ENCODE results near the gene XRCC3.

Gene XRCC3

GRCh38 chr14:103714063-103714724 is 1.1 kb downstream of the XRCC3 start:
- no peak for ATAC-seq (replicated peaks)
- Mint-ChIP-seq H3K9me3 (no peaks in the 10 kb centered on the region), H3K27ac (peak overlapping the region; percentile 92 to 94)

GRCh38 chr14:103713304-103714062 is 1.8 kb downstream of the XRCC3 start:
- H3K4me3 Mint-ChIP-seq, result peak overlapping the region; percentile 88 to 93
- H3K27ac Mint-ChIP-seq, result peak overlapping the region in 1 of 2 donors; percentile 92
- no peaks in the 10 kb centered on the region for H3K9me3 Mint-ChIP-seq
- H3K27me3 Mint-ChIP-seq, result no peaks in the 10 kb centered on the region
- ATAC-seq (replicated peaks), result no peak
- peaks cover 23 to 27% of the 10 kb centered on the region in 2 donors for H3K4me1 Mint-ChIP-seq (ENCODE audit: low read depth in 2 of 2)
- no peak for DNase-seq
- H3K36me3 Mint-ChIP-seq (ENCODE audit: insufficient read depth), result peaks cover 5% of the 10 kb centered on the region

More at GRCh38 chr14:103714063-103714724, 1.1 kb downstream of the XRCC3 start:
- H3K4me1 Mint-ChIP-seq (ENCODE audit: low read depth in 2 of 2), result peaks cover 27 to 32% of the 10 kb centered on the region in 2 donors
- H3K36me3 Mint-ChIP-seq (ENCODE audit: insufficient read depth), result peaks cover 5% of the 10 kb centered on the region
- no peaks in the 10 kb centered on the region for H3K27me3 Mint-ChIP-seq
- peak overlapping the region; percentile 88 to 93 for H3K4me3 Mint-ChIP-seq
- no peak for DNase-seq

GRCh38 chr14:103712633-103713247 is 2.5 kb downstream of the XRCC3 start:
- Mint-ChIP-seq H3K36me3 (ENCODE audit: insufficient read depth) (peaks cover 5% of the 10 kb centered on the region), H3K4me3 (no peak overlapping the region), H3K27me3 (no peaks in the 10 kb centered on the region), H3K27ac (peak overlapping the region in 1 of 2 donors; percentile 79), H3K9me3 (no peaks in the 10 kb centered on the region), H3K4me1 (ENCODE audit: low read depth in 2 of 2) (peaks cover 17 to 24% of the 10 kb centered on the region in 2 donors)
- ATAC-seq (replicated peaks), result no peak
- DNase-seq, result no peak

GRCh38 chr14:103711516-103712431 is 3.5 kb downstream of the XRCC3 start:
- no peak for ATAC-seq (replicated peaks)
- peak overlapping the region; percentile 17 to 54 for H3K27ac Mint-ChIP-seq

GRCh38 chr14:103710771-103711377 is 4.4 kb downstream of the XRCC3 start:
- H3K27ac Mint-ChIP-seq, result peak overlapping the region; percentile 17 to 54
- H3K9me3 Mint-ChIP-seq, result no peaks in the 10 kb centered on the region
- H3K4me1 Mint-ChIP-seq (ENCODE audit: low read depth in 2 of 2), result peaks cover 13 to 14% of the 10 kb centered on the region in 2 donors
- DNase-seq (no peak), ATAC-seq (replicated peaks) (no peak)
- no peaks in the 10 kb centered on the region for H3K27me3 Mint-ChIP-seq
- peaks cover 5% of the 10 kb centered on the region for H3K36me3 Mint-ChIP-seq (ENCODE audit: insufficient read depth)
- no peak overlapping the region for H3K4me3 Mint-ChIP-seq

More at GRCh38 chr14:103711516-103712431, 3.5 kb downstream of the XRCC3 start:
- H3K27me3 Mint-ChIP-seq, result no peaks in the 10 kb centered on the region
- H3K36me3 Mint-ChIP-seq (ENCODE audit: insufficient read depth), result peaks cover 5% of the 10 kb centered on the region
- H3K4me3 Mint-ChIP-seq, result no peak overlapping the region
- no peaks in the 10 kb centered on the region for H3K9me3 Mint-ChIP-seq
- DNase-seq, result no peak
- peaks cover 14 to 16% of the 10 kb centered on the region in 2 donors for H3K4me1 Mint-ChIP-seq (ENCODE audit: low read depth in 2 of 2)

- H3K4me1 Mint-ChIP-seq (ENCODE audit: low read depth in 2 of 2), result peaks cover 9 to 10% of the 10 kb centered on the region in 2 donors
- H3K27ac Mint-ChIP-seq, result no peak overlapping the region
- ATAC-seq (replicated peaks), result no peak
- peak overlapping the region in 1 of 2 donors; percentile 22 for H3K4me3 Mint-ChIP-seq
- H3K36me3 Mint-ChIP-seq (ENCODE audit: insufficient read depth), result peaks cover under 1% of the 10 kb centered on the region
- no peak for DNase-seq
- H3K9me3 Mint-ChIP-seq, result no peaks in the 10 kb centered on the region
- no peaks in the 10 kb centered on the region for H3K27me3 Mint-ChIP-seq
Measured at GRCh38 chr14:103709814-103710213, 5.4 kb downstream of the XRCC3 start.

- Mint-ChIP-seq H3K4me1 (ENCODE audit: low read depth in 2 of 2) (peaks cover 3 to 8% of the 10 kb centered on the region in 2 donors), H3K9me3 (no peaks in the 10 kb centered on the region), H3K27ac (no peak overlapping the region), H3K4me3 (no peak overlapping the region), H3K27me3 (no peaks in the 10 kb centered on the region), H3K36me3 (ENCODE audit: insufficient read depth) (peaks cover 7% of the 10 kb centered on the region)
- no peak for DNase-seq
- ATAC-seq (replicated peaks), result no peak
Measured at GRCh38 chr14:103708750-103709187, 6.5 kb downstream of the XRCC3 start.

- H3K9me3 Mint-ChIP-seq, result no peaks in the 10 kb centered on the region
- H3K27me3 Mint-ChIP-seq, result no peaks in the 10 kb centered on the region
- no peak overlapping the region for H3K27ac Mint-ChIP-seq
- DNase-seq, result no peak
- H3K4me3 Mint-ChIP-seq, result no peak overlapping the region
- ATAC-seq (replicated peaks), result no peak
- H3K4me1 Mint-ChIP-seq (ENCODE audit: low read depth in 2 of 2), result peaks cover 5% of the 10 kb centered on the region in 2 donors
- H3K36me3 Mint-ChIP-seq (ENCODE audit: insufficient read depth), result peaks cover 11% of the 10 kb centered on the region
Measured at GRCh38 chr14:103707329-103708263, 7.7 kb downstream of the XRCC3 start.

- Mint-ChIP-seq H3K4me3 (no peak overlapping the region), H3K36me3 (ENCODE audit: insufficient read depth) (peaks cover 14% of the 10 kb centered on the region), H3K9me3 (no peaks in the 10 kb centered on the region)
Measured at GRCh38 chr14:103706551-103707328, 8.5 kb downstream of the XRCC3 start.

GRCh38 chr14:103705504-103706284 is 9.6 kb downstream of the XRCC3 start:
- peaks cover 5% of the 10 kb centered on the region in 2 donors for H3K4me1 Mint-ChIP-seq (ENCODE audit: low read depth in 2 of 2)
- H3K4me3 Mint-ChIP-seq, result no peak overlapping the region
- peaks cover 14% of the 10 kb centered on the region for H3K36me3 Mint-ChIP-seq (ENCODE audit: insufficient read depth)
- no peak for DNase-seq
- H3K9me3 Mint-ChIP-seq, result no peaks in the 10 kb centered on the region
- no peak for ATAC-seq (replicated peaks)
- peak overlapping the region in 1 of 2 donors; percentile 44 for H3K27ac Mint-ChIP-seq
- H3K27me3 Mint-ChIP-seq, result no peaks in the 10 kb centered on the region

More at GRCh38 chr14:103706551-103707328, 8.5 kb downstream of the XRCC3 start:
- H3K27ac Mint-ChIP-seq, result no peak overlapping the region
- peaks cover 5% of the 10 kb centered on the region in 2 donors for H3K4me1 Mint-ChIP-seq (ENCODE audit: low read depth in 2 of 2)
- no peaks in the 10 kb centered on the region for H3K27me3 Mint-ChIP-seq
- ATAC-seq (replicated peaks) (no peak), DNase-seq (no peak)

GRCh38 chr14:103705118-103705503 is 10.1 kb downstream of the XRCC3 start:
- Mint-ChIP-seq H3K9me3 (no peaks in the 10 kb centered on the region), H3K36me3 (ENCODE audit: insufficient read depth) (peaks cover 17% of the 10 kb centered on the region), H3K27me3 (no peaks in the 10 kb centered on the region), H3K27ac (peak overlapping the region in 1 of 2 donors; percentile 44), H3K4me3 (no peak overlapping the region), H3K4me1 (ENCODE audit: low read depth in 2 of 2) (peaks cover 5% of the 10 kb centered on the region in 2 donors)
- DNase-seq (no peak), ATAC-seq (replicated peaks) (no peak)
